ENCODE measurements around the gene KCTD16.

DNA sequence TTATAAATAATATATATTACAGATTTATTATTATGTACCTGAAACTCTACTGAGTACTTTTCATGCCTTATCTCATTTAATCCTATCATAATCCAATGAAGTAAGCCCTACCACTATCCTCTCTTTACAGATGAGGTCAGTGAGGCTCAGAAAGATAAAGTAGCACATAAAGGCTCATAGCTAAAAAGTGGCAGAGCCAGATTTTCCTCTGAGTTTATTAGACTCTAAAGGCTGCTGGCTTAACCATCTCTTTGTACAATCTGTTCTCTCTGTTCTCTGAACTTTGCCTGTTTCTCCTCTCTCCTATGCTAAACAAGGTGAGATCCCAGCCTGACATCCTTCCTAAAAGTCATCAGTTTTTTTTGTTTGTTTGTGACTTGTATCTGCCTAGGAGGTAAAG lies 311.2 kb downstream of the KCTD16 start:
- TF ChIP-seq, protein P1, sequence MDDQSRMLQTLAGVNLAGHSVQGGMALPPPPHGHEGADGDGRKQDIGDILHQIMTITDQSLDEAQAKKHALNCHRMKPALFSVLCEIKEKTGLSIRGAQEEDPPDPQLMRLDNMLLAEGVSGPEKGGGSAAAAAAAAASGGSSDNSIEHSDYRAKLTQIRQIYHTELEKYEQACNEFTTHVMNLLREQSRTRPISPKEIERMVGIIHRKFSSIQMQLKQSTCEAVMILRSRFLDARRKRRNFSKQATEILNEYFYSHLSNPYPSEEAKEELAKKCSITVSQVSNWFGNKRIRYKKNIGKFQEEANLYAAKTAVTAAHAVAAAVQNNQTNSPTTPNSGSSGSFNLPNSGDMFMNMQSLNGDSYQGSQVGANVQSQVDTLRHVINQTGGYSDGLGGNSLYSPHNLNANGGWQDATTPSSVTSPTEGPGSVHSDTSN (IDR thresholded peaks at IDR 0.05), result no peak
- TF ChIP-seq, protein P2, sequence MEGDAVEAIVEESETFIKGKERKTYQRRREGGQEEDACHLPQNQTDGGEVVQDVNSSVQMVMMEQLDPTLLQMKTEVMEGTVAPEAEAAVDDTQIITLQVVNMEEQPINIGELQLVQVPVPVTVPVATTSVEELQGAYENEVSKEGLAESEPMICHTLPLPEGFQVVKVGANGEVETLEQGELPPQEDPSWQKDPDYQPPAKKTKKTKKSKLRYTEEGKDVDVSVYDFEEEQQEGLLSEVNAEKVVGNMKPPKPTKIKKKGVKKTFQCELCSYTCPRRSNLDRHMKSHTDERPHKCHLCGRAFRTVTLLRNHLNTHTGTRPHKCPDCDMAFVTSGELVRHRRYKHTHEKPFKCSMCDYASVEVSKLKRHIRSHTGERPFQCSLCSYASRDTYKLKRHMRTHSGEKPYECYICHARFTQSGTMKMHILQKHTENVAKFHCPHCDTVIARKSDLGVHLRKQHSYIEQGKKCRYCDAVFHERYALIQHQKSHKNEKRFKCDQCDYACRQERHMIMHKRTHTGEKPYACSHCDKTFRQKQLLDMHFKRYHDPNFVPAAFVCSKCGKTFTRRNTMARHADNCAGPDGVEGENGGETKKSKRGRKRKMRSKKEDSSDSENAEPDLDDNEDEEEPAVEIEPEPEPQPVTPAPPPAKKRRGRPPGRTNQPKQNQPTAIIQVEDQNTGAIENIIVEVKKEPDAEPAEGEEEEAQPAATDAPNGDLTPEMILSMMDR (IDR thresholded peaks at IDR 0.05), result no peak
- TF ChIP-seq POLR2A (IDR thresholded peaks at IDR 0.05; ENCODE audit: low read length) (no peak), ZFP36 (IDR thresholded peaks at IDR 0.05; ENCODE audit: borderline replicate concordance, partially characterized antibody) (no peak), EP300 (IDR thresholded peaks at IDR 0.05) (no peak), HOXB5 (CRISPR knock-in tag; IDR thresholded peaks at IDR 0.05) (no peak), JUNB (IDR thresholded peaks at IDR 0.05) (no peak), RFX5 (IDR thresholded peaks at IDR 0.05) (no peak)
- TF ChIP-seq, protein P3, sequence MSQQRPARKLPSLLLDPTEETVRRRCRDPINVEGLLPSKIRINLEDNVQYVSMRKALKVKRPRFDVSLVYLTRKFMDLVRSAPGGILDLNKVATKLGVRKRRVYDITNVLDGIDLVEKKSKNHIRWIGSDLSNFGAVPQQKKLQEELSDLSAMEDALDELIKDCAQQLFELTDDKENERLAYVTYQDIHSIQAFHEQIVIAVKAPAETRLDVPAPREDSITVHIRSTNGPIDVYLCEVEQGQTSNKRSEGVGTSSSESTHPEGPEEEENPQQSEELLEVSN (IDR thresholded peaks at IDR 0.05; ENCODE audit: borderline replicate concordance, low read depth), result no peak
